ENCODE measurements around the gene ANKRD36C.
"Not testable (repeated sequence)": the region's sequence is repeated elsewhere in the genome, so short reads cannot be mapped to it uniquely, and the experiment has no call there.

The ANKRD36C gene

DNA sequence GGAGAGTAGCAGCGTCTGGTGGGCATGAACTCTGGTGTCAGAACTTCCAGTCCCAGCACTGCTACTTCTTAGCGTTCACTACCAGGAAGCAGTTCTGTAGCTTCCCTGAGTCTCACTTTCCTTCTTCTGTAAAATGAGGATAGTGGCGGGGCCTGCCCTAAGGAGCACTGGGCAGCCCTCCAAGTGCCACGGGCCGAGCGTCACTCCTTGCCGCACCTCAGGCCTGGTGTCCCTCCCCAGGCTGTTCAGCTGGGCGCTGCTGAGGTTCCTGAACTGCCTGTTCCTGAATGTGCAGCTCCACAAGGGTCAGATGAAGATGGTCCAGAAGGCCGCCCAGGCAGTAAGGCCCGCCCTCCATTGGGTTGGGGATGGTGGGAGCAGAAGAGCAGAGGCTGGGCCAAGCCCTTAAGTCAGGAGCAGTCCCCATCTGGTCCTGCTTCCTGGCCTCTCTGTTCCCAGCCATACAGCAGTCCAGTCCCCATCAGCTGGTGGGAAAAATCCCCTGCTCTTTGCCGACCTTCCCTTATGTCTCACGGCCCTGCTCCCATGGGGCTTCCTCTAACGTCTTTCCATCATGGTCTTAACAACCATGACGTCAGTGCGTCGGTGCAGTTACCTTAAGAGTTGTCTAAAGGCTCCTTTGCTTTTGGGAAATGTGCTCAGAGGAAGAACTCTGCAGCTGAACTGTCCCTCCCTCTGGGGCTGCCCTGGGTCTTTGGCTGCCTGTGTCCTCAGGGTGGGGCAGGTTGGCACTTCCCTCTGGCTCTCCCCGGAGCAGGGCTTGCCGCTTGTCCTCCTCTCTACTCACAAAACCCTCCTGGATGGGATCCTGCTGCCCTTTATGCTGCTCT is 195.2 kb downstream of the ANKRD36C start:
- DNase-seq = not testable (repeated sequence)

DNA sequence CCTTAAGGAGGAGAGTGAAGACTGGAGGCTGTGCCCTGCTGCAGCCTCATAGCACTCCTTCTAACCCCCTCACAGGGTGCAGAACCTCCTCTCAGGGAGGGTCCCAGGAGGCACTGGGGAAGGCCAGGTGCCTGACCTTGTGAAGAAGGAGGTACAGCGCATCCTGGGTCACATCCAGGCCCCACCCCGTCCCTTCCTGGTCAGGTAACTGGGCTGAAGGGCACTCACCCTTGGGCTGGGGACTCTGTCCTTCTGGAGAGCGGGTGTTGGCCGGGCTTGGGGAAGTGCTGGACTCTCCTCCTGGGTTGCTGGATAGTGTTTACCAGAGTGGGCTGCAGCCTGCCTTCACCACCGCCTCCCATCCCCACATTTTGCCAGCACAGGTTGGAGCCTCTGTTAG is 197.7 kb downstream of the ANKRD36C start:
- not testable (repeated sequence) for DNase-seq

DNA sequence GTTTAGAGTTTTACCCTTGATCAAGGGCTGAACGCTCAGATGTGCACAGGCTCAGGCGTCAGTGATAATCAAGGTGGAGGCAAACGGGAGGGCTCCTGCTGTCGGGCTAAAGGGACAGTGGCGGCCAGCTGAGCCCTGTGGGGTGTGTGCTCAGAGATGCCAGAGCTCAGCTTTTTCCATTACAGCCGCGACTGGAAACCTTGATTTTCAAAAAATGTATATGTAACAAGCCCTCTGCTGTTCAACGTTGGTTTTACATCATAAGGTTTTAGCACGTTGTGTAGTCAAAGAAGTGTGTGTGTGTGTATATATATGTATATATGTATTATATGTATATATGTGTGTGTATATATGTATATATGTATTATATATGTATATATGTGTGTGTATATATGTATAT is 201.4 kb downstream of the ANKRD36C start:
- not testable (repeated sequence) for DNase-seq

DNA sequence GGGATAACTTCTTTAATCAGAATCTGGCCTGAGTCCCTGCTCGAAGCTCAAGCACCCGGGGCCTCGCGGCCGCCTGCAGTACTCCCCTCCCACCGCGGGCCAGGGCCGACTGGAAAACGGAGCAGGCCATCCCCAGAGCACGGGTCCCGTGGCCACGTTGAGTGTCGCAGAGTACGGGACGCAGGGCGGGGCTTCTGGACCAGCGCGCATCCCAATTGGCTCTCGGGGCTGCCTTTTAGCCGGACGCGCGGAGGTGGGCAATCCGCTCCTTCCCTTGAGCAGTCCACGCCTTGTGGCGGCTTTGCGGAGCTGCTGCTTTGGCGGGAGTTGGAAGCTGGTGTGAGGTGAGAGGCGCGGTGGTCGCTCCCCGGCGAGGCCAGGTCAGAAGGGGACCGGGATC is 202.2 kb downstream of the ANKRD36C start:
- not testable (repeated sequence) for DNase-seq

DNA sequence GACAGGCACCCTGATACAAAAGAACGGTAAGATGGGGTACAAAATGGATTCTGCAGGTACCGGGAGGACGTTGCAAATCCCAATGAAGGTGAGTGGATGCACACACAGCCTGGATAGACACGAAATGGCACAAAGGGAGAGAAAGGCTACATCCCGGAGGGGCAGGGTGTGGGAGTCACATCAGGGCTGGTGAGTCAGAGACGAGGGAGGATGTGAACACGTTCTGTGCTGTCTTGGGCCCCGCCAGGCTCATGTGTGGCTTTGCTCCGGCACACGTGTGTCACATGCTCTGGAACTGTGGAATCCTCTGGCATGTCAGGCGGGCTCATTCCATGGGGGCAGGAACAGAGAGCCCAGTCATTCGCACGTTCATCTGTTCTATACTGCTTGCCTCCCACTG is 203.0 kb downstream of the ANKRD36C start:
- DNase-seq = not testable (repeated sequence)
